Ovary (tissue), 9 donors: Measurements from ENCODE around the gene TFE3. TPM values are rescaled to one million over a fixed set of nuclear protein-coding genes. Genes with fewer than 3 reads are reported as not detected.
A peak's percentile ranks its signal among the peaks of the same experiment; 100 is the strongest.

Experiments used
- DNase-seq, 5 donors: peaks; one replicate each; pipeline ENCODE4 v3.0.0-alpha.2; 2019 to 2020
- H3K27ac ChIP-seq, 2 donors: fragments of 200-600 bp; one replicate each; pipeline versions ENCODE4 v1.5.1 to v1.8.0; 2019 to 2022
- H3K27me3 ChIP-seq: fragments of 200-600 bp; one replicate; pipeline ENCODE4 v1.8.0; 2022
- H3K36me3 ChIP-seq: fragments of 200-600 bp; sonication (generic); one replicate; pipeline ENCODE4 v1.5.1; 2019
- H3K4me1 ChIP-seq: one replicate; pipeline ENCODE4 v1.8.1; 2013; ENCODE audit warnings: mild to moderate bottlenecking, moderate library complexity; ENCODE audit not compliant: insufficient read depth
- H3K4me3 ChIP-seq: fragments of 200-600 bp; sonication (generic); one replicate; pipeline ENCODE4 v1.5.1; 2017
- H3K9me3 ChIP-seq, 2 donors: fragments of 200-600 bp in 1 of 2; sonication (generic) in 1 of 2; one replicate each; pipeline versions ENCODE4 v1.5.1 to v1.8.1; 2013 to 2019; ENCODE audit warnings: mild to moderate bottlenecking in 1 of 2, moderate library complexity in 1 of 2
- EP300 ChIP-seq: sonication (generic); formaldehyde crosslinking; IDR thresholded peaks from one replicate; pipeline ENCODE4 v1.6.1; 2017; ENCODE audit warnings: antibody characterized with exemption
- POLR2A ChIP-seq: fragments of 450-650 bp; IDR thresholded peaks from one replicate; pipeline ENCODE4 v1.6.1; 2017; ENCODE audit warnings: antibody characterized with exemption, mild to moderate bottlenecking, moderate library complexity
- WGBS, 3 donors: extraction: QIAGEN DNeasy Blood & Tissue Kit in 1 of 3; methylation state at CpG; one replicate each; pipeline versions ENCODE4 v1.1.5 to v1.1.7; 2013 to 2017; 5-methylcytosine and 5-hydroxymethylcytosine counted together
- intact Hi-C, 4 donors: fragments of 100-400 bp; cut with DNase I; formaldehyde crosslinking; loops; one replicate each; pipeline versions ENCODE4 v1.11.0 to v1.15.1; 2022 to 2023
- polyA plus RNA-seq, 2 donors: library from polyadenylated mRNA; stranded (reverse); fragments of 200-250 nt in 1 of 2; fragments of 350-450 nt in 1 of 2; fragmentation: Illumina TruSeq in 1 of 2; extraction: RNeasy Lipid Tissue Mini Kit (QIAGEN cat#74804) in 1 of 2; gene quantifications; one replicate each; pipeline ENCODE4 v1.2.3, GENCODE V29; 2013 to 2014
- total RNA-seq, 7 donors: library from RNA; depleted of rRNA in 2 of 7; stranded (reverse); fragments of >200 nt in 2 of 7; fragmentation: NEBNext Ultra II Directional in 3 of 7; extraction: Animal tissue kit (Norgen Biotek cat#: 25700) in 3 of 7; gene quantifications; one replicate each; pipeline versions ENCODE4 v1.1.0 to v1.2.4, GENCODE V29; 2016 to 2023
- TF ChIP-seq, protein P1 (sequence below), 3 donors: fragments of 450-650 bp in 2 of 3; fragments of 200-600 bp in 1 of 3; IDR thresholded peaks; one replicate each; pipeline versions ENCODE4 v1.5.1 to v1.8.0; 2016 to 2022; ENCODE audit warnings: antibody characterized with exemption in 3 of 3, mild to moderate bottlenecking in 1 of 3
- donor health status: DM: no; HTN: no; CAD: no; lungs with moderate emphysema.
- donor health status: DM: no; HTN: no; CAD: no.
- donor health status: Bipolar disorder and iron deficiency.
- donor health status: DM: yes; HTN: yes; CAD: no.
- donor health status: DM: no; HTN: no; CAD: no.
- donor health status: DM: yes; HTN: yes; CAD: no.

The TFE3 gene
- total and polyA plus RNA-seq, 9 donors = 42.1 to 69.4 (median 55.4) TPM

DNA sequence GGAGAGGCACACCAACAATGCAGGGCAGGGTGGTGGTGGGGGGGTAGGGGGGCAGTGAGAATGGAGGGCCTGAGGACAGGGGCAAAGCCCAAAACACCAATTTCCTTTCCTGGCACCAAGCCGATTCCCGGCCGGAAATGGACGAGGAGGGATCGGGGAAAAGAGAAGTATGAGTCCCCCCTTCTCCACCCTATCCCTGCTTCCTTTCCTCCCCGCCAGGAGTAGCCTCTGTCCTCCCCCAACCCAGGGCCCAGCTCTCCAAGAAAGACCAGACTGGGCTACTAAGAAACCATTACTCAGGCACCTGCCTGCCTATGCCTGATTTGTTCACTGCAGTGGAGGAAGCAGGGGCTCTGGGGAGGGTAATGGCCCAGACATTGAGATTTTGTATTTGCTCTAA, 16.0 kb upstream of the TFE3 start:
- H3K9me3 ChIP-seq = no peaks in the 10 kb centered on the region
- H3K27me3 ChIP-seq = no peaks in the 10 kb centered on the region
- no peak overlapping the region for H3K4me3 ChIP-seq
- no peak overlapping the region for H3K27ac ChIP-seq
- 49 to 57% (median 56%) methylated on average over 6 of the region's 6 CpGs for WGBS, 3 donors
- no peak for DNase-seq
- intact Hi-C loops = no loop called here
- TF ChIP-seq EP300 = no peak
- TF ChIP-seq, protein P1, sequence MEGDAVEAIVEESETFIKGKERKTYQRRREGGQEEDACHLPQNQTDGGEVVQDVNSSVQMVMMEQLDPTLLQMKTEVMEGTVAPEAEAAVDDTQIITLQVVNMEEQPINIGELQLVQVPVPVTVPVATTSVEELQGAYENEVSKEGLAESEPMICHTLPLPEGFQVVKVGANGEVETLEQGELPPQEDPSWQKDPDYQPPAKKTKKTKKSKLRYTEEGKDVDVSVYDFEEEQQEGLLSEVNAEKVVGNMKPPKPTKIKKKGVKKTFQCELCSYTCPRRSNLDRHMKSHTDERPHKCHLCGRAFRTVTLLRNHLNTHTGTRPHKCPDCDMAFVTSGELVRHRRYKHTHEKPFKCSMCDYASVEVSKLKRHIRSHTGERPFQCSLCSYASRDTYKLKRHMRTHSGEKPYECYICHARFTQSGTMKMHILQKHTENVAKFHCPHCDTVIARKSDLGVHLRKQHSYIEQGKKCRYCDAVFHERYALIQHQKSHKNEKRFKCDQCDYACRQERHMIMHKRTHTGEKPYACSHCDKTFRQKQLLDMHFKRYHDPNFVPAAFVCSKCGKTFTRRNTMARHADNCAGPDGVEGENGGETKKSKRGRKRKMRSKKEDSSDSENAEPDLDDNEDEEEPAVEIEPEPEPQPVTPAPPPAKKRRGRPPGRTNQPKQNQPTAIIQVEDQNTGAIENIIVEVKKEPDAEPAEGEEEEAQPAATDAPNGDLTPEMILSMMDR (IDR thresholded peaks at IDR 0.05) = no peak
- no peak for TF ChIP-seq POLR2A
- no peaks in the 10 kb centered on the region for H3K36me3 ChIP-seq
- no peaks in the 10 kb centered on the region for H3K4me1 ChIP-seq

DNA sequence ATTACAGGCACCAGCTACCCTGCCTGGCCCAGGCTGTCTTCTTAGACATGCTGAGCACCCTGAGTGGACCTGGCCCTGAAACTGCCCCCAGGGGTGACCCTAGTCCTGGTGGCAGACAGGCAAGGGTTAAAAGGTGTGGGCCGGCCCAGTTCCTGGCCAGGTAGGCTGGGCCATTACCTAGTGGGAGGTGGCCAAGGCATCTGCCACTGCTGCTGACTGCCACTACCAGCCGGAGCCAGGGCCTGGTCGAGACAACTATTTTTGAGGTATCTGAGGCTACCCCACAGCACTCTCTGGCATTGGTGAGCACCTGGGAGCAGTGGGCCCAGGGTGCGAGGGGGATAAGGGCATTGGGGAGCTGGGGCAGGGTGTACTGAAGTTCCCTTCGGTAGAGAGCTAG, 15.6 kb upstream of the TFE3 start, which contains the start of gene CCDC120:
CCDC120 (plus strand) TSS at position 206 of the 400 bp plus-strand sequence. CDS start 3,043 bp downstream, outside the sequence.
- intact Hi-C loops = no loop called here
- TF ChIP-seq POLR2A (no peak), EP300 (no peak)
- TF ChIP-seq, protein P1 (IDR thresholded peaks at IDR 0.05) = no peak
- H3K27ac ChIP-seq = no peak within 1 kb of the TSS
- DNase-seq = no peak
- no peaks in the 10 kb centered on the region for H3K36me3 ChIP-seq
- WGBS, 3 donors = 45 to 62% (median 55%) methylated on average over 5 of the region's 5 CpGs
- no peaks in the 10 kb centered on the region for H3K9me3 ChIP-seq
- no peaks in the 10 kb centered on the region for H3K4me1 ChIP-seq
- no peaks in the 10 kb centered on the region for H3K27me3 ChIP-seq
- peak within 1 kb of the TSS; percentile 13 for H3K4me3 ChIP-seq

DNA sequence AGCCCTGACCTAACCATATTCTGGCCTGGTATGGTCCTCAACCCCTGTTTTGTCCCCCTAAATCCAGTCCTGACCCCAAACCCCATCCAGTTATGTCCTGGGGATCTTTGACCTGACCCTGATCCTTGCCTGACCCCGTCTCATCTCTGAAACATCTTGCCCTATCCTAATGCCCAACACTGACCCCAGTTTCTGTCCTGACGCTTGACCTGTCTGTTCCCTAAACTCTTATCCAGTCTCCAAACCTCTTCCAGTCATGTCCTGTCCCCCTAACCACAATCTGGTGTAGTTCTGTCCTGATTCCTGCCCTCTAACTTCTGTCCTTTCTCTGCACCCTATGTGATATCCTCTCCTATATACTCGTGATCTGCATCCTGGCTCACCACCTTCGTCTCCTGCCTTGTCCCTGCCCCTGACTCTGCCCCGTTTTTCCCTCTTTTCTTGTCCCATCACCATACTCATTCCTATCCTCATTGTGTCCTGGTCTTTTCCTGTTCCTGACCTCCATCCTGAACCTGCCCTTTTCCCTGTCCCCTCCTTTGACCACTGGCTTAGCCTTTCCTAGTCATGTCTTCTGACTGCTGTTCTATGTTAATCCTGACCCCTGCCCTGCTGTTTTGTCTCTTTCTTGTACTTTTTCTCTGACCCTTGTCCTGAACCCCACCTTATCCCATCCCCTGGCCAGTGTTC, 11.1 kb upstream of the TFE3 start:
- TF ChIP-seq POLR2A (no peak), EP300 (no peak)
- TF ChIP-seq, protein P1 (IDR thresholded peaks at IDR 0.05) = no peak
- 74 to 81% (median 77%) methylated on average over 5 of the region's 5 CpGs for WGBS, 3 donors
- Histone ChIP-seq H3K4me3 (peak overlapping the region; percentile 64), H3K27me3 (no peaks in the 10 kb centered on the region), H3K36me3 (no peaks in the 10 kb centered on the region), H3K27ac (peak overlapping the region; percentile 86), H3K9me3 (no peaks in the 10 kb centered on the region), H3K4me1 (no peaks in the 10 kb centered on the region)
- DNase-seq = no peak
- intact Hi-C loops = no loop called here

DNA sequence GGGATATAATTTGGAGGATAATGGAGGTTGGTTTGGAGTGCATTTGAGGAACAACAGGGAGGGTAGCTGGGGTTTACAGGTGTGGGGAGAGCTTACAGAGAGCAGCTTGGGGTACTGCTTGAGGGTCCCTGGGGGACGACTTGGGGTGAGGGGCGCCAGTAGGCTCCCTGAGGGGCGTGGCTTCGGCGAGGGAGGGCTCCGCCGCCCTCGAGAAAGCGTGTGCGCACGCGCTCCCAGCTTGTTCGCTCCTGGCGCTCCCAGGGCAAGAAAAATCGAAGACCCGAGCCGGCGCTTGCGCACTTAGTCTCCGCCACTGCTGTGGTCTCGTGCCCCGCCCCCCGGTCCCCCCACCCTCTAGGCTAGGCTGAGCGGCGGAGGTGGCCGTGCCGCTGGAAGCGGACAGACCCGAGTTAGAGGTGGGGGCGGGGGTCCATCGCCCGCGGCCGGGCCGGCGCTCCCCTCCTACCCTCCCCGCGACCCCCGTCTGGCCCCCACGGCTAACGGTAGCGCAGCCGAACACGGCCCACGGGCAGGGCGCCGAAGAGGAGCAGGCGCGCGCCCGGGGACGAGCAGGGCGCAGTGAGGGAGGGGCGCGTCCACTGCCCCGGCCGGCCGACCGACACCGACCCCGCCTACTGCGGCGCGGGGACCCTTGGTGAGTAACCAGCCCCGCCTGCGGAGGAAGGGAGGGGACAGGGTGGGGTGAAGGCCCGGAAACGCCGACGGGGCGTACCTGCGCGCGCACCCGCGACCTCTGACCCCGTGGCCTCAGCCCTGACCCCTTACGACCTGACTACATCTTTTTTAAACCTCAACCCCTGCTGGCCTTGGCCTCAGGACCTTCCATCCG, 10.3 kb upstream of the TFE3 start:
- Histone ChIP-seq H3K27ac (peak overlapping the region; percentile 86), H3K9me3 (no peaks in the 10 kb centered on the region), H3K27me3 (no peaks in the 10 kb centered on the region), H3K4me1 (no peaks in the 10 kb centered on the region), H3K4me3 (peak overlapping the region; percentile 64), H3K36me3 (no peaks in the 10 kb centered on the region)
- intact Hi-C loops = no loop called here
- DNase-seq = peak; percentile 71 to 83 (median 75)
- TF ChIP-seq POLR2A = peak; percentile 12
- TF ChIP-seq, protein P1 (IDR thresholded peaks at IDR 0.05) = no peak
- 28 to 47% (median 34%) methylated on average over 55 to 79 of the region's 79 CpGs for WGBS, 3 donors
